Measurements from ENCODE around the gene C8G. TPM values are rescaled to one million over a fixed set of nuclear protein-coding genes. Genes with fewer than 3 reads are reported as not detected.

The C8G gene
- total RNA-seq, 1 experiment from 2014 or later = 2.1 TPM

- ChIA-PET POLR2A (no interaction called here), CTCF (interaction anchor here (0.8 kb wide), 1 partner anchor 59 kb away, joined by 3 read pairs; the partner anchor contains the start of gene AJM1), RAD21 (ENCODE audit: low non-redundant PET in 1 of 2, low total read pairs in 2 of 2, uncharacterized antibody in 2 of 2, unreplicated experiment in 2 of 2) (no interaction called here)
- intact Hi-C loops (cut with micrococcal nuclease) = no loop called here
- Histone ChIP-seq H3K4me3 (replicated peaks in 1 of 2; ENCODE audit: low read depth in 1 of 2, low read length in 2 of 2) (no peak overlapping the region; a peak in 1 of 4 replicates), H3K9ac (ENCODE audit: low read length) (peak overlapping the region; percentile 43), H4K20me1 (ENCODE audit: insufficient read depth) (no peaks in the 10 kb centered on the region), H3K4me2 (ENCODE audit: low read length) (peak overlapping the region; percentile 61), H3K27me3 (ENCODE audit: insufficient read depth, low read length) (no peaks in the 10 kb centered on the region), H3K36me3 (ENCODE audit: control insufficient read depth in 1 of 2, insufficient read depth in 2 of 2, low read length in 2 of 2) (peaks cover 17 to 39% of the 10 kb centered on the region in 2 experiments; a peak in 3 of 4 replicates), H3K9me3 (ENCODE audit: control insufficient read depth in 1 of 2, insufficient read depth in 1 of 2, low read depth in 1 of 2, low read length in 2 of 2) (no peaks in the 10 kb centered on the region), H3K4me1 (ENCODE audit: control insufficient read depth in 1 of 2, insufficient read depth in 2 of 2, low read length in 2 of 2) (peaks cover 9 to 23% of the 10 kb centered on the region in 2 experiments), H2AFZ (ENCODE audit: low read depth, low read length, poor library complexity, severe bottlenecking) (no peak overlapping the region), H3K79me2 (ENCODE audit: insufficient read depth, low read length) (peaks cover 47% of the 10 kb centered on the region), H3K27ac (ENCODE audit: low read depth, low read length) (peak overlapping the region; percentile 42), H3K9me2 (ENCODE audit: insufficient read depth) (no peaks in the 10 kb centered on the region)
- ATAC-seq (peak; percentile 90), DNase-seq (ENCODE audit: low read depth, low spot score) (peak; percentile 41)
- no TSS peak for BruUV-seq (replicated peaks)
- TF ChIP-seq POLR2AphosphoS5 (IDR thresholded peaks at IDR 0.05; ENCODE audit: low read depth, low read length) = no peak
- no peak for TF ChIP-seq CBX3 (IDR thresholded peaks at IDR 0.05; ENCODE audit: low read depth)
Observed at GRCh38 chr9:136901516-136902258, 43.4 kb upstream of the C8G start.

- Histone ChIP-seq H3K4me1 (ENCODE audit: control insufficient read depth in 1 of 2, insufficient read depth in 2 of 2, low read length in 2 of 2) (peaks cover 9 to 23% of the 10 kb centered on the region in 2 experiments), H3K4me2 (ENCODE audit: low read length) (peak overlapping the region; percentile 61), H4K20me1 (ENCODE audit: insufficient read depth) (no peaks in the 10 kb centered on the region), H3K36me3 (ENCODE audit: control insufficient read depth in 1 of 2, insufficient read depth in 2 of 2, low read length in 2 of 2) (peaks cover 20 to 39% of the 10 kb centered on the region in 2 experiments; a peak in 3 of 4 replicates), H3K4me3 (replicated peaks in 1 of 2; ENCODE audit: low read depth in 1 of 2, low read length in 2 of 2) (no peak overlapping the region), H3K9me3 (ENCODE audit: control insufficient read depth in 1 of 2, insufficient read depth in 1 of 2, low read depth in 1 of 2, low read length in 2 of 2) (no peaks in the 10 kb centered on the region), H3K9me2 (ENCODE audit: insufficient read depth) (no peaks in the 10 kb centered on the region), H3K79me2 (ENCODE audit: insufficient read depth, low read length) (peaks cover 41% of the 10 kb centered on the region; the same call in 1 of the 2 replicates), H3K27me3 (ENCODE audit: insufficient read depth, low read length) (no peaks in the 10 kb centered on the region), H3K27ac (ENCODE audit: low read depth, low read length) (peak overlapping the region; percentile 42), H3K9ac (ENCODE audit: low read length) (0 out of 2 replicates have a peak overlapping the region, but pooled peaks have one; percentile 43), H2AFZ (ENCODE audit: low read depth, low read length, poor library complexity, severe bottlenecking) (no peak overlapping the region)
- ChIA-PET CTCF (interaction anchor here (0.8 kb wide), 1 partner anchor 60 kb away, joined by 3 read pairs; the partner anchor contains the start of gene AJM1), RAD21 (ENCODE audit: low non-redundant PET in 1 of 2, low total read pairs in 2 of 2, uncharacterized antibody in 2 of 2, unreplicated experiment in 2 of 2) (no interaction called here), POLR2A (no interaction called here)
- intact Hi-C loops (cut with micrococcal nuclease) = no loop called here
- no TSS peak for BruUV-seq (replicated peaks)
- ATAC-seq = no peak
- DNase-seq (ENCODE audit: low read depth, low spot score) = no peak
- TF ChIP-seq CEBPB (IDR thresholded peaks at IDR 0.05; ENCODE audit: low read depth) (no peak), SIN3A (IDR thresholded peaks at IDR 0.05; ENCODE audit: low read depth) (no peak), ZFX (IDR thresholded peaks at IDR 0.05) (no peak), EZH2 (IDR thresholded peaks at IDR 0.05) (no peak), SRF (IDR thresholded peaks at IDR 0.05; ENCODE audit: low read depth) (no peak), ZBTB33 (IDR thresholded peaks at IDR 0.05; ENCODE audit: extremely low read depth, insufficient replicate concordance, low read length) (no peak), REST (IDR thresholded peaks at IDR 0.05; ENCODE audit: low read depth) (no peak), TCF7L2 (IDR thresholded peaks at IDR 0.05; ENCODE audit: borderline replicate concordance, extremely low read depth, insufficient read depth, insufficient read length) (no peak), POLR2A (IDR thresholded peaks at IDR 0.05; ENCODE audit: borderline replicate concordance, extremely low read depth, insufficient read depth, insufficient read length) (no peak), FOSL1 (IDR thresholded peaks at IDR 0.05; ENCODE audit: low read depth) (no peak), ATF3 (IDR thresholded peaks at IDR 0.05) (no peak), JUND (IDR thresholded peaks at IDR 0.05) (no peak)
Observed at GRCh38 chr9:136902259-136902821, 42.7 kb upstream of the C8G start.
